ENCODE data around the gene ERG.

The ERG gene

DNA sequence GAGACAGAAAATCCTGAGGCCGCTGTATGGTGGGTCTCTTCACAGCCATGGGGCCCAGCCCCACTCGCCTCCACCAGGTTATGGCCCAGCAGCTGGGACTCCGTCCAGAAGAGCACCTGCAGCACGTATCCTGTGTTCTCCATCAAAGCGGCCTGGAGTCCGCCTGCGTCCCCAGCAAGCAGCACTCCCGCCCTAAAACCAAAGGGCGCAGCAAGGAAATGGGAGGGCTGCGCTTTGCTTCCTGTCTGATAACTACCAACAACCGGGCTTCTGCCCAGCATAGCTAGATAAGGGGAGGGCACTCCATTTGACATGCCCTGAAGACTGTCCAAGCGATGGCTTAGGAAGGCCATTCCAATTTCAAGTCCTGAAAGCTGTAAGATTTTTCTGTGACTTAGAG is 121.6 kb downstream of the ERG start:
- Histone ChIP-seq H3K9me3 (ENCODE audit: severe bottlenecking) (no peaks in the 10 kb centered on the region), H3K36me3 (ENCODE audit: low read depth) (no peaks in the 10 kb centered on the region), H3K4me1 (ENCODE audit: insufficient read depth, poor library complexity, severe bottlenecking) (no peaks in the 10 kb centered on the region), H3K27me3 (ENCODE audit: insufficient read depth, poor library complexity, severe bottlenecking) (no peaks in the 10 kb centered on the region), H3K4me3 (ENCODE audit: severe bottlenecking) (no peak overlapping the region), H3K27ac (ENCODE audit: poor library complexity, severe bottlenecking) (no peak overlapping the region)
- ATAC-seq (ENCODE audit: low read depth) = no peak
- no peak for DNase-seq (ENCODE audit: low spot score)
- TF ChIP-seq, protein P1, sequence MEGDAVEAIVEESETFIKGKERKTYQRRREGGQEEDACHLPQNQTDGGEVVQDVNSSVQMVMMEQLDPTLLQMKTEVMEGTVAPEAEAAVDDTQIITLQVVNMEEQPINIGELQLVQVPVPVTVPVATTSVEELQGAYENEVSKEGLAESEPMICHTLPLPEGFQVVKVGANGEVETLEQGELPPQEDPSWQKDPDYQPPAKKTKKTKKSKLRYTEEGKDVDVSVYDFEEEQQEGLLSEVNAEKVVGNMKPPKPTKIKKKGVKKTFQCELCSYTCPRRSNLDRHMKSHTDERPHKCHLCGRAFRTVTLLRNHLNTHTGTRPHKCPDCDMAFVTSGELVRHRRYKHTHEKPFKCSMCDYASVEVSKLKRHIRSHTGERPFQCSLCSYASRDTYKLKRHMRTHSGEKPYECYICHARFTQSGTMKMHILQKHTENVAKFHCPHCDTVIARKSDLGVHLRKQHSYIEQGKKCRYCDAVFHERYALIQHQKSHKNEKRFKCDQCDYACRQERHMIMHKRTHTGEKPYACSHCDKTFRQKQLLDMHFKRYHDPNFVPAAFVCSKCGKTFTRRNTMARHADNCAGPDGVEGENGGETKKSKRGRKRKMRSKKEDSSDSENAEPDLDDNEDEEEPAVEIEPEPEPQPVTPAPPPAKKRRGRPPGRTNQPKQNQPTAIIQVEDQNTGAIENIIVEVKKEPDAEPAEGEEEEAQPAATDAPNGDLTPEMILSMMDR (IDR thresholded peaks at IDR 0.05; ENCODE audit: poor library complexity, severe bottlenecking) = no peak

DNA sequence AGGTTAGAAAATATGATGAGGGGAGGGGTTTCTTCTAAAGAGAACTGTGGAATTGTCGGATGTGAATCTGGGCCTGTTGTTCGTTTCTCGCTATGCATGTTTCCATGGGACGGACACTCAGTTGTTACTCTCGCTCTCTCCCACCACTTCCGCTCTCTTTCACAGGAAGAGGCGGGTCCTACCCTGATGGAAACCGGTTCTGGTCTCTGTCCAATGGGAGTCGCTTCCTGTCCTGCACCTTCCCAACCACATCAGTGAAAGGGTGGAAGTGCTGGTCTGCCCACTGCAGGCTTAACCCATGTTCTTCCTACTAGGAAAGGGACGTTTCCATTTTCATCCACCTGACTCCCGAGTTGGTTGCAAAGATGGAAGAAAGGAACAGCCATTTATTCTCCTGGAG is 122.0 kb downstream of the ERG start:
- TF ChIP-seq, protein P1 (IDR thresholded peaks at IDR 0.05; ENCODE audit: poor library complexity, severe bottlenecking) = no peak
- Histone ChIP-seq H3K4me3 (ENCODE audit: severe bottlenecking) (no peak overlapping the region), H3K9me3 (ENCODE audit: severe bottlenecking) (no peaks in the 10 kb centered on the region), H3K36me3 (ENCODE audit: low read depth) (no peaks in the 10 kb centered on the region), H3K27me3 (ENCODE audit: insufficient read depth, poor library complexity, severe bottlenecking) (no peaks in the 10 kb centered on the region), H3K4me1 (ENCODE audit: insufficient read depth, poor library complexity, severe bottlenecking) (no peaks in the 10 kb centered on the region), H3K27ac (ENCODE audit: poor library complexity, severe bottlenecking) (no peak overlapping the region)
- ATAC-seq (ENCODE audit: low read depth) = no peak
- no peak for DNase-seq (ENCODE audit: low spot score)

DNA sequence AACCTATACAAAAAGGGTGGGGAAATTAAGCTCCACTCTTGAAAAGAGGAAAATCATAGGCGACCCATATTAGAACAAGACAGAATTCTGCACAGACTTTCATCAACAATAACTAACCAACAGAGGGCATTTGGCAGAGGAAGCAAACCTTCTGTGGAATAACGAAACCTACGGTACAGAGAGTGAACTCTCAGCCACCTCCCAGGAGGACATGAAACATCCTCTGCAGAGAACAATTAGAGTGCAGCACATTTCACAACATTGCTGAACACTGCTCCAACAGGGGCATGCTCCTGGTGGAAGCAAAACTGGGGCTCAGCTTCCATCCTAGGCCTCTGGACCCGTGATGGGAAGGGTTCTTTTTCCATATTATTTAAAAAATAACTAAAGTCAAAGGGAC is 130.6 kb downstream of the ERG start:
- no peak for DNase-seq (ENCODE audit: low spot score)
- TF ChIP-seq, protein P1 (IDR thresholded peaks at IDR 0.05; ENCODE audit: poor library complexity, severe bottlenecking) = no peak
- Histone ChIP-seq H3K4me3 (ENCODE audit: severe bottlenecking) (no peak overlapping the region), H3K36me3 (ENCODE audit: low read depth) (no peaks in the 10 kb centered on the region), H3K27me3 (ENCODE audit: insufficient read depth, poor library complexity, severe bottlenecking) (no peaks in the 10 kb centered on the region), H3K4me1 (ENCODE audit: insufficient read depth, poor library complexity, severe bottlenecking) (no peaks in the 10 kb centered on the region), H3K27ac (ENCODE audit: poor library complexity, severe bottlenecking) (no peak overlapping the region), H3K9me3 (ENCODE audit: severe bottlenecking) (no peaks in the 10 kb centered on the region)
- no peak for ATAC-seq (ENCODE audit: low read depth)

DNA sequence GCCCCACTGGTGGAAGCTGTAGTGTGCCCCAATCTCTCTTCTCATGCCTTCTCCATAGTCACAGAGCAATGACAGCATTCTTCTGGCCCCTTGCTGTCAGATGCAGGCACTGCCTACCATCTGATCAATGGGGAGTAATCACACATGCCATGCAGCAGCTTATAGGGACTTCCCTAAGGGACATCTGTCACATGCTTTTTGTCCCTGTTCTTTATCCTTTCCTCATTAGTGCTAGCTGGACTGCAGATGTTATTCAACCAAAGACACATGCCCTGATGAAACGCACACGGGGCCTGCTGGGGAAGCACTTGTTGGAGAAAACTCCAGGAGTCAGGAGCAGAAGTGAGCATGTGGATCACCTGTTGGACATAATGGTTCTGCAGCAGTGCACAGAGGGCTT is 132.8 kb downstream of the ERG start:
- no peaks in the 10 kb centered on the region for H3K4me1 ChIP-seq (ENCODE audit: insufficient read depth, poor library complexity, severe bottlenecking)
- ATAC-seq (ENCODE audit: low read depth) = no peak
- no peaks in the 10 kb centered on the region for H3K27me3 ChIP-seq (ENCODE audit: insufficient read depth, poor library complexity, severe bottlenecking)
- H3K27ac ChIP-seq (ENCODE audit: poor library complexity, severe bottlenecking) = no peak overlapping the region
- H3K36me3 ChIP-seq (ENCODE audit: low read depth) = no peaks in the 10 kb centered on the region
- no peaks in the 10 kb centered on the region for H3K9me3 ChIP-seq (ENCODE audit: severe bottlenecking)
- no peak for DNase-seq (ENCODE audit: low spot score)
- TF ChIP-seq, protein P1 (IDR thresholded peaks at IDR 0.05; ENCODE audit: poor library complexity, severe bottlenecking) = no peak
- H3K4me3 ChIP-seq (ENCODE audit: severe bottlenecking) = no peak overlapping the region

DNA sequence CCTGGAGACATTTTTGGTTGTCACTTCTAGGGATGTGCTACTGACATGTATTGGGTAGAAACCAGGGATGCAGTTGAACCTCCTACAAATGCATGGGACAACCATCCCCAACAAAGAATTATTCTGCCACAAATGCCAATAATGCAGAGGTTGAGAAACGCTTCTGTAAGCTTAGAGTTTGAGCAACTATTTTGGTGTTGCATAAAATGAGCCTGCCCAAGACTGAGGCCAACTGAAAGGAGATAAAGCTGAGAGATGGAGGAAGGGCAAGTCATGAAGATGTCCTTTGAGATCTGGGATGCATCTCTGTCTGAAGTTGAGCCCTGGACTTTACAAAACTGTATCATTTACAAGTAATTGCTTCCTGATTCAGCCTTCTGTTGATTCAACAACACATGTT is 134.6 kb downstream of the ERG start:
- Histone ChIP-seq H3K36me3 (ENCODE audit: low read depth) (no peaks in the 10 kb centered on the region), H3K27me3 (ENCODE audit: insufficient read depth, poor library complexity, severe bottlenecking) (no peaks in the 10 kb centered on the region), H3K27ac (ENCODE audit: poor library complexity, severe bottlenecking) (no peak overlapping the region), H3K4me3 (ENCODE audit: severe bottlenecking) (no peak overlapping the region), H3K4me1 (ENCODE audit: insufficient read depth, poor library complexity, severe bottlenecking) (no peaks in the 10 kb centered on the region), H3K9me3 (ENCODE audit: severe bottlenecking) (no peaks in the 10 kb centered on the region)
- TF ChIP-seq, protein P1 (IDR thresholded peaks at IDR 0.05; ENCODE audit: poor library complexity, severe bottlenecking) = no peak
- ATAC-seq (ENCODE audit: low read depth) = no peak
- no peak for DNase-seq (ENCODE audit: low spot score)

Measured in RWPE2 (cell line).